Esophagus muscularis mucosa (tissue), 4 donors: Measurements from ENCODE around the gene ZFPM1. TPM values are rescaled to one million over a fixed set of nuclear protein-coding genes. Genes with fewer than 3 reads are reported as not detected.

Experiments
- DNase-seq: peaks from one replicate; pipeline ENCODE4 v3.0.0-alpha.2; 2017; ENCODE audit errors: extremely low spot score
- H3K27ac ChIP-seq, 4 donors: fragments of 200-600 bp; sonication (generic); replicated peaks in 1 of 4; 1 replicate in 3 of 4; 2 replicates in 1 of 4; pipeline ENCODE4 v1.5.1; 2016 to 2019; ENCODE audit warnings: mild to moderate bottlenecking in 1 of 4
- H3K27me3 ChIP-seq, 4 donors: fragments of 200-600 bp; sonication (generic); one replicate each; pipeline versions ENCODE4 v1.5.1 to v1.6.0; 2016 to 2019
- H3K36me3 ChIP-seq, 4 donors: fragments of 200-600 bp; sonication (generic); one replicate each; pipeline ENCODE4 v1.5.1; 2016 to 2019
- H3K4me1 ChIP-seq, 4 donors: fragments of 200-600 bp; sonication (generic); one replicate each; pipeline ENCODE4 v1.5.1; 2016 to 2019
- H3K4me3 ChIP-seq, 4 donors: fragments of 200-600 bp; sonication (generic); 1 replicate in 2 of 4; 2 replicates in 2 of 4; pipeline ENCODE4 v1.5.1; 2016 to 2019; ENCODE audit warnings: mild to moderate bottlenecking in 4 of 4, moderate library complexity in 1 of 4
- H3K9me3 ChIP-seq, 4 donors: fragments of 200-600 bp; sonication (generic); 1 replicate in 3 of 4; 2 replicates in 1 of 4; pipeline ENCODE4 v1.5.1; 2016 to 2019
- EP300 ChIP-seq: sonication (generic); formaldehyde crosslinking; IDR thresholded peaks from one replicate; pipeline ENCODE4 v1.6.1; 2017; ENCODE audit warnings: antibody characterized with exemption
- POLR2A ChIP-seq: fragments of 450-650 bp; IDR thresholded peaks from one replicate; pipeline ENCODE4 v1.6.1; 2017; ENCODE audit warnings: antibody characterized with exemption, moderate library complexity, mild to moderate bottlenecking, low read depth
- POLR2AphosphoS5 ChIP-seq, 2 donors: sonication (generic); formaldehyde crosslinking; IDR thresholded peaks; one replicate each; pipeline ENCODE4 v1.6.1; 2017; ENCODE audit warnings: antibody characterized with exemption in 2 of 2
- WGBS: methylation state at CpG from one replicate; pipeline ENCODE4 v1.1.5; 2018; 5-methylcytosine and 5-hydroxymethylcytosine counted together
- intact Hi-C: fragments of 100-400 bp; cut with DNase I; formaldehyde crosslinking; loops from one replicate; pipeline ENCODE4 v1.15.1; 2023
- total RNA-seq, 4 donors: library from RNA; depleted of rRNA; stranded (reverse); fragments of >200 nt; gene quantifications; one replicate each; pipeline versions ENCODE4 v1.1.0 to v1.2.1, GENCODE V29; 2016
- TF ChIP-seq, protein P1 (sequence below), 3 experiments: fragments of 200-600 bp in 2 of 3; fragments of 450-650 bp in 1 of 3; sonication (generic) in 2 of 3; IDR thresholded peaks; one replicate each; pipeline ENCODE4 v1.5.1; 2017 to 2019; ENCODE audit warnings: antibody characterized with exemption in 3 of 3, mild to moderate bottlenecking in 2 of 3, moderate library complexity in 1 of 3

ZFPM1 gene
- total RNA-seq, 4 donors from 2014 or later = 0.42 to 1.4 (median 1.0) TPM

DNA sequence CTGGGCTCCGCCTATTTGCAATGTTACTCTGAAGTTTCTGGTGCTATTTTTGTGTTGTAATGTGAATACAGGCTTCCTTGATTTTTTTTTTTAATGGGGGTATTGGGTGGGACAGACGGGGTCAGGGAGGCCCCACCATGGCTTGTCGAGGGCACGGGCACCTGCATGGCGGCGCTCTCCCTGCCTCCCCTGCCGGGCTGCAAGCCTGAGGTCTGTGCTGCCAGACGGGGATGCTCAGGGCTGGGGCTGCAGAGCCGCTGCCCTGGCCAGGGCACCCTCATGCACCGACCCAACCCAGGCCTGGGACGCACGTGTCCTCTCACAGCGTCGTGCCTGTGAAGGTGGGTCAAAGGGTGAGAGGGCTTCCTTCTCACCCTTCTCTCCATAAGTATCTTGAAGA, 13.0 kb upstream of the ZFPM1 start:
- intact Hi-C loops = loop anchor here (5.0 kb wide), 1 partner anchor 122 kb away; no protein-coding TSS in a partner anchor
- TF ChIP-seq POLR2AphosphoS5 (IDR thresholded peaks at IDR 0.05) (no peak), EP300 (no peak), POLR2A (no peak)
- TF ChIP-seq, protein P1, sequence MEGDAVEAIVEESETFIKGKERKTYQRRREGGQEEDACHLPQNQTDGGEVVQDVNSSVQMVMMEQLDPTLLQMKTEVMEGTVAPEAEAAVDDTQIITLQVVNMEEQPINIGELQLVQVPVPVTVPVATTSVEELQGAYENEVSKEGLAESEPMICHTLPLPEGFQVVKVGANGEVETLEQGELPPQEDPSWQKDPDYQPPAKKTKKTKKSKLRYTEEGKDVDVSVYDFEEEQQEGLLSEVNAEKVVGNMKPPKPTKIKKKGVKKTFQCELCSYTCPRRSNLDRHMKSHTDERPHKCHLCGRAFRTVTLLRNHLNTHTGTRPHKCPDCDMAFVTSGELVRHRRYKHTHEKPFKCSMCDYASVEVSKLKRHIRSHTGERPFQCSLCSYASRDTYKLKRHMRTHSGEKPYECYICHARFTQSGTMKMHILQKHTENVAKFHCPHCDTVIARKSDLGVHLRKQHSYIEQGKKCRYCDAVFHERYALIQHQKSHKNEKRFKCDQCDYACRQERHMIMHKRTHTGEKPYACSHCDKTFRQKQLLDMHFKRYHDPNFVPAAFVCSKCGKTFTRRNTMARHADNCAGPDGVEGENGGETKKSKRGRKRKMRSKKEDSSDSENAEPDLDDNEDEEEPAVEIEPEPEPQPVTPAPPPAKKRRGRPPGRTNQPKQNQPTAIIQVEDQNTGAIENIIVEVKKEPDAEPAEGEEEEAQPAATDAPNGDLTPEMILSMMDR (IDR thresholded peaks at IDR 0.05) = no peak
- no peak for DNase-seq
- H3K9me3 ChIP-seq = no peaks in the 10 kb centered on the region
- peaks cover 0 to 46% (median 0%) of the 10 kb centered on the region in 4 donors for H3K27me3 ChIP-seq
- H3K4me1 ChIP-seq = peaks cover 3 to 18% (median 15%) of the 10 kb centered on the region in 4 donors
- 70% methylated on average over 7 of the region's 14 CpGs for WGBS
- H3K27ac ChIP-seq = no peak overlapping the region
- H3K36me3 ChIP-seq = no peaks in the 10 kb centered on the region
- no peak overlapping the region for H3K4me3 ChIP-seq

- DNase-seq = no peak
- intact Hi-C loops = loop anchor here (5.0 kb wide), 1 partner anchor 121 kb away; no protein-coding TSS in a partner anchor
- 80% methylated on average over 14 of the region's 24 CpGs for WGBS
- no peaks in the 10 kb centered on the region for H3K9me3 ChIP-seq
- H3K4me3 ChIP-seq = no peak overlapping the region
- H3K27me3 ChIP-seq = peaks cover 0 to 38% (median 0%) of the 10 kb centered on the region in 4 donors
- no peaks in the 10 kb centered on the region for H3K36me3 ChIP-seq
- no peak overlapping the region for H3K27ac ChIP-seq
- peaks cover 3 to 18% (median 15%) of the 10 kb centered on the region in 4 donors for H3K4me1 ChIP-seq
- TF ChIP-seq POLR2AphosphoS5 (IDR thresholded peaks at IDR 0.05) (no peak), POLR2A (no peak), EP300 (no peak)
- TF ChIP-seq, protein P1 (IDR thresholded peaks at IDR 0.05) = no peak
Measured at GRCh38 chr16:88440686-88441405, 12.2 kb upstream of the ZFPM1 start.

DNA sequence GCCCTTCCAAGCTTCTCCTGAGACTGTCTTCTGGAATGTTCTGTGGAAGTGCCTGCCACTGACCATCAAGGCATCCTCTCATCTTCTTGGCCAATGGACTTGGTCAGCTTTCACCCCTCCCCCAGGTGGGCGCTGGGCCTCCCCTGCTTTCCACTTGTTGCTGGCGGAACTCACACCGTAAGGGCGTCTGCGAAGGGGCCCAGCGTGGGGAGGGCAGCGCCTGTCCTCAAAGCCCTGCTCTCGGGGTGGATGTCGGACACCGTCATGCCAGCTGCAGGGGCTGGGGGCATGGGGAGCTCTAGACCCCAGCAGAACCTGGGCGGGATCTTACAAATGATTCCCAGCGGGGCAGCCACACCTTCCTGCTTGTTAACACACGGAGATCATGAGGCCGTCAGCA, 11.6 kb upstream of the ZFPM1 start:
- no peak for TF ChIP-seq POLR2A
- TF ChIP-seq POLR2AphosphoS5 (IDR thresholded peaks at IDR 0.05) = no peak
- TF ChIP-seq, protein P1 (IDR thresholded peaks at IDR 0.05) = no peak
- no peak for TF ChIP-seq EP300
- Histone ChIP-seq H3K27ac (no peak overlapping the region), H3K4me1 (peaks cover 3 to 18% (median 15%) of the 10 kb centered on the region in 4 donors), H3K36me3 (no peaks in the 10 kb centered on the region), H3K4me3 (no peak overlapping the region), H3K9me3 (no peaks in the 10 kb centered on the region), H3K27me3 (peaks cover 0 to 36% (median 0%) of the 10 kb centered on the region in 4 donors)
- 83% methylated on average over 4 of the region's 14 CpGs for WGBS
- intact Hi-C loops = loop anchor here (5.0 kb wide), 1 partner anchor 121 kb away; no protein-coding TSS in a partner anchor
- DNase-seq = no peak

- intact Hi-C loops = loop anchor here (5.0 kb wide), 1 partner anchor 120 kb away; no protein-coding TSS in a partner anchor
- 61% methylated on average over 8 of the region's 9 CpGs for WGBS
Measured at GRCh38 chr16:88442383-88442726, 10.7 kb upstream of the ZFPM1 start.

More at GRCh38 chr16:88442383-88442726, 10.7 kb upstream of the ZFPM1 start:
- H3K9me3 ChIP-seq = no peaks in the 10 kb centered on the region
- no peaks in the 10 kb centered on the region for H3K36me3 ChIP-seq
- H3K27ac ChIP-seq = no peak overlapping the region
- H3K4me1 ChIP-seq = peaks cover 2 to 14% (median 12%) of the 10 kb centered on the region in 4 donors
- peaks cover 0 to 29% (median 0%) of the 10 kb centered on the region in 4 donors for H3K27me3 ChIP-seq
- no peak for DNase-seq
- H3K4me3 ChIP-seq = no peak overlapping the region
- TF ChIP-seq POLR2A (no peak), POLR2AphosphoS5 (IDR thresholded peaks at IDR 0.05) (no peak), EP300 (no peak)
- TF ChIP-seq, protein P1 (IDR thresholded peaks at IDR 0.05) = no peak
